Fibroblast of peridontal ligament (primary cell): Measurements from ENCODE around the gene UBE2O.
A peak's percentile ranks its signal among the peaks of the same experiment; 100 is the strongest.

Experiments used
- DNase-seq: peaks from one replicate; pipeline ENCODE4 v3.0.0-alpha.2; 2010; ENCODE audit errors: extremely low read depth

Gene UBE2O

DNA sequence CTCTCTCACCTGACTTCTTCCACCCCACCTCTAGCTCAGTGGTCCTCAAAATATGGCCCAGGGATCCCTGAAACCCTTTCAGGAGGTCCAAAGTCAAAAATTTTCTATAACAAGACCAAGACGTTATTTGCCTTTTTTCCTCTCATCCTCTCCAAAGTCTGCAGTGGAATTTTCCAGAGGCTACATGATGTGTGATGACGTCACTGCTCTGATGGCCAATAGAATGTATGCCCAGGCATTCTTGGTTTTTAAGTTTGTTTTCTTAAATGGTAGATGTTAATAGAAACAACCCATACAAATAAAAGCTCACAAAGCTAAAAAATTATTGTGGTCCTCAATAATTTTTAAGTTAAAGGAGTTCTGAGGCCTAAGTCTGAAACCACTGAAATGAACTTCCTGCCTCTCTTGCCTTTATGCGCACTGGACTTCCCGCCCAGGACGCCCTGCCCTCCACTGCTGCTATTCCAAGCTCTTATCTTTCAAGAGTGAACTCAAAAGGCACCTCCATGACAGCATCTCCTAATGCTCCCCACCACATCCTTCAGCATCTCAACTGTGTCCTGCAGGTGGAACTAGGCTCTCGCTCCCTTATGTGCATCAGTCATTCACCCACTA lies 13.5 kb downstream of the UBE2O start:
- DNase-seq: no peak

DNA sequence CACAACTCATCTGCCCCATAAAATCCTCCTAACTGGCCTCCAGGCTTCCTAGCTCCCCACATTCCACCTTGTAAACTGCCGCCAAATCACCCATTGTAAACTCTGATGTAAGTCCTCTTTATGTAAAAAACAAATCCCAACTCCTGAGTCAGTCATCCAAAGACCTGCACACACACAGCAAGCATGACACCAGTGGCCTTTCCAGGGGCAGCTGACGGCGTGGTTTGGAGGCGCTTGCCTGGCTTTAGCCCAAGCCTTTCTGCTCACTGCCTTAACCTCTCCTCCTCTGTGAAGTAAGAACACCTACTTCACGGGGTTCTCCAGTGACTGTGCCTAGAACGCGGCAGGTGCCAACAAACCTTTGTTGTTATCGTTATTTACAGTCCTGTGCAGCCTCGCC lies 14.0 kb downstream of the UBE2O start:
- DNase-seq: no peak

DNA sequence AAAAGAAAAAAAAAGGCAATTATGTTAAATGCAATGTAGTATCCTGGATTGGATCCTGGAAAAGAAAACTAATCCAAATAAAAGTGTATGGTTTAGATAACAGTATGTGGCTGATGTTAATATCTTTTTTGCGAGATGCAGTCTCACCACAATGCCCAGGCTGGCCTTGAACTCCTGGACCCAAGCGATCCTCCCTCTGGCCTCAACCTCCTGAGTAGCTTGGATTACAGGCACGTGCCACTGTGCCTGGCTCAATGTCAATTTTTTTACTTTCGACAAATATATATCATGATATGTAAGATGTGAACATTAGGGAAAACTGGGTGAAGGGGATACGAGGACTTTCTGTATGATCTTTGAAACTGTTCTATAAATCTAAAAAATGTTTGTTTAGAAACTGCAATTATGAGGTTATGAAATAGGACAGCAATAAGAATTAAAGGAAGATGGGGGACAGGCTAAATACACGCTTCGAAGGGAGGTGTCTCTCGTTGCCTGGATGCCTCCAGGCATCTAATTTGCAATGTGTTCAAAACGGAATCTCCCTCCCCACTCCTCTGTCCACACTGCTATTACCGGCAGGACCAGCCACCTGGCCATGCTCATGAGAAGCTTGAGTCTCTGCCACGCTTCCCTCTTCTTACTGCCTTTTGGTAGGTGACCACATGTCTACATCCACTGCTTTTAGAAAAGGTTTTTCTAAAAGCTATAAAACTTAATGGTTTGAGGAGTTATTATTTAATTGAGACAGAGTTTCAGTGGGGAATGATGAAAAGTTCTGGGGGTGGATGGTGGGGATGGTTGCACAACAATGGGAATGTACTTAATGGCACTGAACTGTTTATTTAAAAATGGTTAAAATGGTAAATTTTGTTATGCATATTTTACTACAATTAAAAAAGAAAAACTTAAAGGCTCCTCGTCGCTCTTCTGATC lies 15.2 kb downstream of the UBE2O start:
- no peak for DNase-seq

DNA sequence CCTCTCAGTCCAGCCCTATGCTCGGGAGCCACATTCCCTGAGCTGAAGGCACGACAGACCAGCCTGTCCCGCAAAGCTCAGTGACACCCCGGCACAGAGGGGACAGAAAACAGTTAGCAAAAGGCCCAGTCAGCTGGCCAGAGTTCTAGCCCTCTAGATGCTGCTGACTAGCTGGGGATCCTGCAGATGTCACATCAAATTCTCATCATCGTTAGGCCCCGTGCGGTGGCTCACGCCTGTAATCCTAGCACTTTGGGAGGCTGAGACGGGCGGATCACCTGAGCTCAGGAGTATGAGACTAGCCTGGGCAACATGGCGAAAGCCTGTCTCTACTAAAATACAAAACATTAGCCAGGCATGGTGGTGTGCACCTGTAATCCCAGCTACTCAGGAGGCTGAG lies 17.2 kb downstream of the UBE2O start:
- DNase-seq: no peak

DNA sequence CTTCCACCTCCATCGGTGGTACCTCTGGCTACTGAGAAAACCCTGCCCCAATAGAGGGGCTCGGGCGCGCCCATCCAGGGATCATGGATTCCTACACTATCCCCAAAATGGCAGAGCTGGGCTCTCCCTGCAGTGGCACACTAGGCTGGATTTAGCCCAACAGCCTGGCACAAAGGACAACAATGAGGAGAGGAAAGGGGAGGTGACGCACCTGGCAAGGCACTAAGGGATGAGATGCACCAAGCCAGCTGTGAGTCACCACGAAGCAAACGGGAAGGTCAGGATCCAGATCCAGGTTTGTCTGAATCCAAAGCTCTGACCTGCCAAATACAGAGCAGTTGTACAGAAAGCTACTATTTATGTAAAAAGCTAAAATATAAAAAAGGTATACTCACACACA lies 18.1 kb downstream of the UBE2O start:
- no peak for DNase-seq

DNA sequence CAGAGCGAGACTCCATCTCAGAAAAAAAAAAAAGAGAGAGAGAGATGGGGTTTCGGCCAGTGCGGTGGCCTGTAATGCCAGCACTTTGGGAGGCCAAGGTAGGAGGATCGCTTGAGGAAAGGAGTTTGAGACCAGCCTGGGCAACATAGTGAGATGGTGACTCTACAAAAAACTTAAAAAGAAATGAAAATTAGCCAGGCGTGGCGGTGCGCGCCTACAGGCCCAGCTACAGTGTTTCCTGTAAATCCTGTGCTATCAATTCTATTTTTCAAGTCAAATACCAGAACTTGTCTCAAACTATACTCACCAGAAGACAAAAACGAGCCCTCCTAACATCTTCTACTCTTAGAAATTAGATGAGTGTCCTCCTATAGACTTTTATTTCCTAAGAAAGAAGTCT lies 19.3 kb downstream of the UBE2O start:
- DNase-seq: no peak

DNA sequence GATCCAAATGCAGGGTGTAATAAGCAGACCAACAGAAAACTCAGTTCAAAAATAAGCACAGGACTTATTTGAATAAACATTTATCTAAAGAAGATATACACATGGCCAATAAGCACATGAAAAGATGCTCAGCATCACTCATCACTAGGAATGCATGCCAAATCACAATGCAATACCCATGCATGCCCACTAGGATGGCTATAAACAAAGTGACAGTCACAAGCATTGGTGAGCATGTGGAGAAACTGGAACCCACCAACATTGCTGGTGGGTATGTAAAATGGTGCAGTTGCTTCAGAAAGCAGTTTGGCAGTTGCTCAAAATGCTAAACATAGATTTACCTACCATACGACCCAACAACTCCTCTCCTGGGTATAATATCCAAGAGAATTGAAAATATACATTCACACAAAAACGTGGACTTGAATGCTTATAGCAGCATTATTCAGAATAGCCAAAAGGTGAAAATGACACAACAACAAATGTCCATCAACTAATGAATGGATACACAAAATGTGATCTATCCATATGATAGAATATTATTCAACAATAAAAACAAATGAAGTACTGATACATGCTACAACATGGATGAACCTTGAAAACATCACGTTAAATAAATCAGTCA lies 20.1 kb downstream of the UBE2O start:
- no peak for DNase-seq

DNA sequence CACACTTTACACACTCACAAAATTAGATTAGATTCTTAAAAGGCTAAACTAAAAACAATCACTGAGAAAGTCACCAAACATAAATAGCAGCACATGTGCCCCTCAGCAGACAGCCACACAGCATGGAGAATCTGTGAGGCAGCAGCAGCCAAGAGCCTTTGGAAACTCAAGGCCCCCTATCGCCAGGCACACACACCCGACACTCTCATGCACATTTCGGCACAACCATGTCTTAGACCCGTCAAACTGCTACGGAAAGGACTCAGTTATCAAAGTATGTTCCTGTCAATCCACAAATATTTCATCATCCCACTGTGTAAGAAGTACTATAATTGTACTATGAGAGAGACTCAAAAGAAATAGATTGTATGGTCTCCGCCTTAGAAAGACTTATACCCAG lies 20.9 kb downstream of the UBE2O start:
- DNase-seq: no peak

DNA sequence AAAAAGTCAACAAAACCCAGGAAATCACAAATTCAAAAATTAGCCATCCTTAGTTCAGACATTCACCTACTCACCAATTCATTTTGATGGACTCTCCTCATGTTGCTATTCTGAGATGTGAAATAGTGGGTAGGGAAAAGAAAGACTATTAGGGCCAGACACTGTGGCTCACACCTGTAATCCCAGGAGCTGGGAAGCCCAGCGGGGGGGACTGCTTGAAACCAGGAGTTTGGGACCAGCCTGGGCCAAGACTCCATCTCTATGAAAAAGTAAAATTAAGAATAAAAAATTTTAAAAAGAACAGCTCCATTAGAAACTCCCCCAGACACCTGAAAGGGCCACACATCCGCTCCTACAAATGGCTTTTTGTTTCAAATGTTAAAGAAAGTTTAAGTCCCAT lies 21.4 kb downstream of the UBE2O start:
- no peak for DNase-seq

DNA sequence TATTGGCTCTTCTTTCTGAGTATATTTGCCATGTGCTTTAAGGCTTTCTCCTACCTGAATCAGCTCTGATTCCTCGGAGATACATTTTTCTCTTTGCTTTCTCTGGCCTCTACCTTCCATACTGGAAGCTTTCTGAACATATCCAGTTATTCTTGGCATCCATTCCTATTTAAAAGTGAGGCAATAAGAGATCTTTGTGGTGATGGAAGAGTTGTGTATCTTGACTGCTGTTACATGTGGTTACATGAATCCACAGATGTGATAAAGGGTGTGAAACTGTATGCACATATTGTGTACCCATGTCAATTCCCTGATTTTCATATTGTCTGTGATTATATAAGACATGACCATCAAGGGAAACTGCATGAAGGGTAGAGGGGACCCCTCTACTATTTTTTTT lies 24.4 kb downstream of the UBE2O start:
- peak; percentile 31 for DNase-seq

DNA sequence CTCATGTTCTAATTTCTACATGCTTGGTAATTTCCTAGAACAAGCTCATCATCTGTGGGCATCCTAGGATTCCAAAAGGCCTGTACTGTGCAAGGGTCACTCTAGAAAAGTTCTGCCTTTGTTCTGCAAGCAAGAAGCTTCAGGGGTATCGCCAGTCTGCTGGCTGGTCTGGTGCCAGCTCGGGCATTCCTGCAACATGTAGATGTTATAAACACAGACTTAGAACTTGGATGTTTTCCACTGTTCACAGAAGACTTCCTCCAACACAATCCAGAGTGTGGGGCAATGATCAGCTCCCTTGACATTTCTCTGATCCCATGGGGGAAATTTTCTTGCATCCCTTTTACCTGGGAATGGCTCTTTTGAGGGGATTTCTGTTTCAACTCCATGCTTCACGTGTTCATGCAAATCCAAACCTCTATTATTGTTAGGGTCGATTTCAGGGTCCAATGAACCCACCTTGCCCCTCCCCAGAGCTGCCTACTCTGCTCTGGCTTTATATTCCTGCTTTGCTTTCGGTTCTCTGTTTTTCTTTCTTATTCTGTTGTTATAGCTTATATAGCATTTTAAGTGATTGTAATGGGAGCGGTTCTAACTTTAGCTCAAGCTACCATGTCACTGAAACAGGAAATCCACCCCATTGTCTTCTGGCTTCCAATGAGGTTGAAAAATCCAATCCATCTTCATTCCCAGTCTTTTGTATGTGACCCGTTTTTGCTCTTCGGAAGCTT lies 25.3 kb downstream of the UBE2O start:
- peak; percentile 83 for DNase-seq

DNA sequence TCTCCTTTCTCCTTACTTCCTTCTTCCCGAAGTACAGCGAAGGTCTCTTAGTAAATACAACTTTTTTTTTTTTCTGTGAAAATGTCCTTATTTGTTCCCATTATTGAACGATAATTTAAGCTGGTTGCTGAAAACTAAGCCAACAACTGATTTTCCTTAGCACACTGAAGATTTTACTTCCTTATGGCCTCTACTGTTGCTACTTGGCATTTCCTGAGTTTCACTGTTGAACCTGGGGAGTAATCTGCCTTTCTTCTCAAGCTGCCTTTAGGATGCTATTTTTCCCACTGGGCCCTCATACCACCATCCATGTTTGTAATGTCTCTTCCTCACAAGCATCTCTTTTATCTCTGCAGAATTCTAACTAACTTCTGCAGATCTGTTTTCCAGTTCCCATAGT lies 26.1 kb downstream of the UBE2O start:
- no peak for DNase-seq

DNA sequence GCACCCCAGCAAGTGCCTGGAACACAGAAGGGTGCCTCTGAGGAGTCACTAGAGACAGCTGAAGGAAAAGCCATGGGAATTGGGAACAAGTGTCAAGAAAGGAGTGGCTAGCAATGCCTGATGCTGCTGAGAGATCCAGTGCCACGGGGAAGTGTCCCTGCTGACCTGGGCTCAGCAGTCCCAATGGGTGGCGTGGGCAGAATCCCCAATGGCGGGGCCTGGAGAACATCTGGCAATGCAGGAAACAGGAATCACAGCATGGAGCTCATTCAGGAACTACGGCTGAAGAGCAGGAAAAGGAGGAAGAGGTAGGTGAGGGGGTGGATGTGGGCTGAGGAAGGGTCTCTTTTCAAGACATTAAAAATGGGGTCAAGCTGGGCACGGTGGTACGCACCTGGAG lies 30.1 kb downstream of the UBE2O start:
- DNase-seq: no peak

DNA sequence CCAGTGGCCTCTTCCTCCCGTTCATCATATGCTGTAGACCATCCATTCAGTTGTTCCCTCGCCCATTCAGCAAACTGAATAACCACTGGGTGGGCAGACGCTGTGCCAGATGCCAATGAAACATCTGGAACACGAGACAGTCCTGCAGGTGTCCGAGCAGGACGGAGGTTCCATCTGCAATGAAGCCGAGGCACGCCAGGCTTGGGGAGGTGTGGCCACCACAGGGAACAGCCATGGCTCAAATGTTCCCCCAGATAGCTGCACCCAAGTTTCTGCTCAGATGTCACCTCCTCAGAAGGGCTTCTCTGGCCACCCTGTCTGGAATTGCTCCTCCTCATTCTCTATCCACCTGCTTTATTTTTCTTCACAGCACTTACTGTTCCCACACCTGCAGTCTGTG lies 30.5 kb downstream of the UBE2O start:
- DNase-seq: no peak

DNA sequence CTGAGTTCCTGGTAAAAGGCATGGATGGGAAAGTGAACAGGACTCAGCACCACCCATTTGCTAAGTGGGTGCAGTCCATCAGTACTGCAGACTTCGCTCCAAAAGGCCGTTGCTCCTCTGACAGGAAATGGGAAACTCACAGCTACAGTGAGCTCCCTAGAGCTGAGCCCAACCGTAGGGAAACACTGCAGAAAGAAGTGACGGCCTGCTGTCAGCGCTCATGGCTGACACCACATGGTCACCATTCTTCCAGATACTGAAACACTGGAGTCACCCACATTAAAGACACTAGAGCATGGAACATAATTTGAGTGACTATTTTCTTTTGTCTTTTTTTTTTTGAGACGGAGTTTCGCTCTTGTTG lies 31.9 kb downstream of the UBE2O start:
- peak; percentile 18 for DNase-seq

DNA sequence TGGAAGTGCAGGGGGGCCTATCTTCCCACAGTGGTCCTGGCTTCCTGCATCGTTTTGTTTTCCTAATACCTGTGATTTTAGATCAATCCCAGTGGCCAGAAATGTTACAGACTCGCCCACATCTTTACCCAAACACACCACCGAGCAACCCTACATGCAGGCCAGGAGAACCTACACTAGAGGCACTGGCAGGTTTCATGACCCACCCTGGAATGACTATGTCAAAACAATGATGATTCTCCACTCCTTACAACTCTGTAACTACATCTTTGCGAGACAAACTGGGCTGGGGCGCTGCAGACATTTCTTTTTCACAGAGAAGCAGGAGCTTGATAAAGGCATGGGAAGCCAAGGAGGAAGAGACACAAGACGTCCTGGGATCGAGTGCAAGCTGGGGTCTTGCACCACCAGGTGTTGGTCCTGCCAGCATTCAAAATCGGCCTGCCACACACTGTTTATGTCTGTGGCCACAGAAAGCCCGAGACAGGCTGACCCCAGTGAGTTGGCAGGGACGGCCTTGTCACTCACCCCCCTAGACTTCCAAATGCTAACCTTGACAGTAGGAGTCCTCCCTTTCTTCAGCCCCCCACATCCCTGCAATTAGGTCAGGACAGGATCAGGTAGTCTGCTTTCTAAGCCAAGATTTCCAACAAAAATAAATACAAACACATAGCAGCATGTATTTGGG lies 32.5 kb downstream of the UBE2O start:
- DNase-seq: no peak

DNA sequence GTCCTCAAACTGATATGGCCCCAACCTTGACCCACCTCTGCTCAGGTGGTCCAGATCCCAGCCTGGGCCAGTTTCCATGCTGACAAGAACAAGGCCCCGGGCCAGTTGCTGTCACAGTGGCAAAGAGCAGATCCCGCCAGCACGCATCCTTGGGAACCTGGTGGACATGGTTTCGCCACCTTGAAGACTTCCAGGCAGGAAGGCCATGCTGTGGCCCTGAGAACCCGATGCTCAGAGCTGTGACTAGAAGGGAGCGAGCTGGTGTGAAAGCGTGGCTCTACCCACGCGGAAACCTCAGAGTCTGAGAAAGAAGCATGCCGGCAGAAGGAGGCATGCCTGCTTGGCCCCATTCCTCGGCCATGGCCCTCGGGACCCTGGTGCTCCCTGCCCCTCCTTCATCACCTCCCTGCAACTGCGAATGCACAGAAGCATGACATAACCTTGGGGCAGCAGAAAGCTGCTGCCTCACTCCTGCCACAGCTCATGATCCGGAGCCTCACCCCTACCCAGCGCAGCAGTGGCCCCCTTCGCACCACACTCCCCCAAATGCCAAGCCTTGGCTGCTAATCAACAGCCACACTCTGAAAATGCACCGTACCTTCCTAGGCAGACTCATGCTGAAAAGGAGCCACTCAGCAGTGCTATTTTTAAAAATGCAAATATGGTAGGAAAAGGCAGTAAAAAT lies 33.2 kb downstream of the UBE2O start:
- no peak for DNase-seq

DNA sequence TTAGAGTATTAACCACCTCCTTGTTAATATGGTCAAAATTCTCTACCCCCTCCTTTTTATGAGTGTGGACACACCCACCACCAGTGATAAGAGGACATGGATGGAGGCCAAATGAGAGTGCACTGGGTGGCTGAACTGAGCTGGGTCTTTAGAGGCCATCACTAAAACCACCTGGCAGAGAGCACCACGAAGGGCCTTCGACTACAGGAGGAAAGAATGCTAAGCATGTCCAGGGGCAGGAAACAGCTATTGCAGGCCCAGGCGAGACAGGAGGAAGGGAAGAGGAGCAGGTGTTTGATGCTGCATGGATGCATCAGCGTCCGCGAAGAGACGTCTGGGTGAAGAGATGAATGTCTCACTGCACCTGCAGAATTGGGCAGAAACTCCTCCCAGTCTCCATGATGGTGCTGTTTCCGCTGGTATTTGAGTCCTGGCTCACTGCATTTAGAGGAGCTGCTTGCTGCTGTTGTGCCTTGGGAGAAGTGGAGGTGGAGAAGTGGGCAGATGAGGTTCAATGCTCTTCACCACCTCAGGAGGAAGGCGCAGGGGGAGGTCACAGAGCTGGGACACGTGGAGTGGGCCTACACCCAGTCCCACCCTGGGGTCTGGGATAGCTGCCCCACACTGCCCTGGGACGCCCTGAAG lies 35.3 kb downstream of the UBE2O start:
- no peak for DNase-seq

DNA sequence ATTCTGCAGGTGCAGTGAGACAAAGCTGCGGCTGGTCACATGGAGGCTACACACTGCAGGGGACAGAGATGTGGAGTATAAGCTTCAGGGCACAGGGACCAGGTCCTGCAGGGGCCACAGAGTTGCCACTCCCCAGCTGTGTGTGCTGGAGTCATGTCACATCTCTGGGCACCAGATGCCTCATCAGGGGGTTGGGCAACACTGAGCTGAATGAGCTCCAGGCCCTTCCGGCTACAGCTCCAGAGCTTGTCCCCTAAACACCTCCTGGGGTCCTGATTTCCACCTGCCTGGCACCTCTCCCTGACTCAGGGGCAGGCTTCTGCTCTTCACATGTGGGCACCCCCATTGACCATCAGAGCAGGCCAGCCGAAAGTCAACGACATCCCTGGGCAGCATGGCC lies 36.1 kb downstream of the UBE2O start:
- DNase-seq: no peak

DNA sequence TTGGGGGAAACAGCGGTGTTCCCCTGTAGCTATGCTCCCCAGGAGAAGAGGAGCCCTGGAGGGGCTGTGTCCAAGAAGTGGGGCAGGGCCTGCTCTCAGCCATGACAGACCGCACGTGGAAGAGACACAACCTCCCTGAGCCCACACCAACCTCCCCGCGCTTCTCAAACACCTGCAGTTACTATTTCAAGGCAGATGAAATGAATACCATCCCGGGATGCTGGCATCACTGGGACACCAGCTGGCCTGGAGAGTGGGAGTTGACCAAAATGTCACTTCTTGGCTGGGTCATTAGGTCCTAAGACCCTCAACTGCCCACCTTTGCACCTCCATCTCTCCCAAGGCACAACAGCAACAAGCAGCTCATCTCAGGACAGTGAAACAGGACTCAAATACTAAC lies 36.5 kb downstream of the UBE2O start:
- no peak for DNase-seq

DNA sequence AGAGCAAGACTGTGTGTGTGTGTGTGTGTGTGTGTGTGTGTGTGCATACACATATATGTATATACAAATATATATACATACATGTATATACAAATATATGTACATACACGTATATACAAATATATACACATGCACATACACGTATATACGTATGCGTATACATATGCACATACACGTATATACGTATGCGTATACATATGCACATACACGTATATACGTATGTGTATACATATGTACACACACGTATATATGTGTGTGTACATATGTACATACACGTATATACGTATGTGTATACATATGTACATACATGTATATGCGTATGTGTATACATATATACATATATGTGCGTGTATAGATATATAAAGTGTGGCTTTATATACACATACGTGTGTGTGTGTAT lies 37.2 kb downstream of the UBE2O start:
- DNase-seq: no peak
